Measurements from ENCODE around the gene CYRIA.

CYRIA gene

DNA sequence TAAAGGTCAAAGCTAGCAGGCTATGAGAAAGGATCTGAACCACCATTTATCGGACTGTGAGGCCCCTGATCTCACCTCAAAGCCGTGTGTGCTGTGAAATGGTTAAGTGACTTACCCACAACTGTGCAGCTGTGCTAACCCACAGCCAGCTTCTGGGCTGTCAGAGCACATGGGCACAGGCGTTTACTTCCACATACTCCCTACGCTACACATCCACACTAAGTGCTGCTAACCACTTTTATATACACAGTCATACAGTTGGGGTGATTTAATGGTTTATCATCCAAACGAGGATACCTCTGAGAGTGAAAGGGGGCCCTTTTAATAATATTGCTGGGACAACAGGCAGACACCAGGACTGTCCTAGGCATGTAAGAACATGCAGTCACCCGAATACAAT lies 37.3 kb downstream of the CYRIA start:
- TF ChIP-seq, protein P1, sequence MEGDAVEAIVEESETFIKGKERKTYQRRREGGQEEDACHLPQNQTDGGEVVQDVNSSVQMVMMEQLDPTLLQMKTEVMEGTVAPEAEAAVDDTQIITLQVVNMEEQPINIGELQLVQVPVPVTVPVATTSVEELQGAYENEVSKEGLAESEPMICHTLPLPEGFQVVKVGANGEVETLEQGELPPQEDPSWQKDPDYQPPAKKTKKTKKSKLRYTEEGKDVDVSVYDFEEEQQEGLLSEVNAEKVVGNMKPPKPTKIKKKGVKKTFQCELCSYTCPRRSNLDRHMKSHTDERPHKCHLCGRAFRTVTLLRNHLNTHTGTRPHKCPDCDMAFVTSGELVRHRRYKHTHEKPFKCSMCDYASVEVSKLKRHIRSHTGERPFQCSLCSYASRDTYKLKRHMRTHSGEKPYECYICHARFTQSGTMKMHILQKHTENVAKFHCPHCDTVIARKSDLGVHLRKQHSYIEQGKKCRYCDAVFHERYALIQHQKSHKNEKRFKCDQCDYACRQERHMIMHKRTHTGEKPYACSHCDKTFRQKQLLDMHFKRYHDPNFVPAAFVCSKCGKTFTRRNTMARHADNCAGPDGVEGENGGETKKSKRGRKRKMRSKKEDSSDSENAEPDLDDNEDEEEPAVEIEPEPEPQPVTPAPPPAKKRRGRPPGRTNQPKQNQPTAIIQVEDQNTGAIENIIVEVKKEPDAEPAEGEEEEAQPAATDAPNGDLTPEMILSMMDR (IDR thresholded peaks at IDR 0.05; ENCODE audit: insufficient read depth, low read length, poor library complexity, severe bottlenecking) = no peak
- TF ChIP-seq EZH2phosphoT487 (conservative IDR thresholded peaks at IDR 0.05; ENCODE audit: low read length) = no peak
- Histone ChIP-seq H3K27ac (ENCODE audit: low read depth, low read length) (0 out of 2 replicates have a peak overlapping the region, but pooled peaks have one; percentile 23), H3K4me2 (ENCODE audit: low read depth, low read length, poor library complexity, severe bottlenecking) (no peak overlapping the region), H3K79me2 (ENCODE audit: insufficient read depth, low read length) (no peaks in the 10 kb centered on the region), H3K9ac (ENCODE audit: low read length) (no peak overlapping the region), H3K36me3 (ENCODE audit: low read length) (no peaks in the 10 kb centered on the region), H3K27me3 (ENCODE audit: low read length) (no peaks in the 10 kb centered on the region), H3F3A (ENCODE audit: insufficient read depth) (no peaks in the 10 kb centered on the region), H3K9me2 (replicated peaks; ENCODE audit: insufficient read depth, low read length) (no peaks in the 10 kb centered on the region), H4K20me1 (ENCODE audit: low read depth, low read length) (no peaks in the 10 kb centered on the region), H3K9me3 (ENCODE audit: insufficient read depth, low read length) (no peaks in the 10 kb centered on the region), H3K4me3 (ENCODE audit: insufficient read depth, low read length, poor library complexity, severe bottlenecking) (no peak overlapping the region), H2AFZ (ENCODE audit: low read depth, low read length, severe bottlenecking) (no peak overlapping the region)

DNA sequence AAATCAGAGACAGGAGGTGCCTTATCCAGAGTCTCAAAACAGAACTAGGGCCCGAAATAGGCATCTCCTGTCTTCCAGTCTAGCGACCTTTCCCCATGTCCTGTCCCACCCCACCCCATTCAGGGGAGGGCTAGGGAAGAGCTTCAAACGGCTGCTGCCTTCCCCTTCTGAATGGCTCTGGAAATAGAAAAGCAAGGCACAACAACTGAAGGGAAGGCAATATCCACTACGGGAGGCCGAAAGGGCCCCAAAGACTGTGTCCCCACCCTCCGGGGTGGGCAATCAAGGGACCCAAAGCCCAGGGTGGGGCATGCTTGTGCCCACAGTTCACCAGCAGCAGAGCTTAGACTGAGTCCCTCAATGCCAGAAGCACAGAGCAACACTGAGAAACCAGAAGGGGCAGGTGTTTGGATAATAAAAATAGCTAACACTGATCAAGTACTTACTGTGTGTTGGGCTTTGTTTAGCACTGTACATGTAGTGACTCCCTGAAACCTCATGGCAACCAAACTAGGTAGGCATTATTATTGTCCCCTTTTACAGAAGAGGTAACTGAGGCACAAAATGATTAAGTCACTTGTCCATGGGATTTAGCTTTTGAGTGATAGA lies 38.5 kb downstream of the CYRIA start:
- Histone ChIP-seq H3F3A (ENCODE audit: insufficient read depth) (no peaks in the 10 kb centered on the region), H4K20me1 (ENCODE audit: low read depth, low read length) (no peaks in the 10 kb centered on the region), H3K9me3 (ENCODE audit: insufficient read depth, low read length) (no peaks in the 10 kb centered on the region), H3K9ac (ENCODE audit: low read length) (no peak overlapping the region), H3K27me3 (ENCODE audit: low read length) (no peaks in the 10 kb centered on the region), H3K4me3 (ENCODE audit: insufficient read depth, low read length, poor library complexity, severe bottlenecking) (no peak overlapping the region), H3K79me2 (ENCODE audit: insufficient read depth, low read length) (no peaks in the 10 kb centered on the region), H3K27ac (ENCODE audit: low read depth, low read length) (peak overlapping the region; percentile 49), H3K36me3 (ENCODE audit: low read length) (no peaks in the 10 kb centered on the region), H2AFZ (ENCODE audit: low read depth, low read length, severe bottlenecking) (no peak overlapping the region), H3K4me2 (ENCODE audit: low read depth, low read length, poor library complexity, severe bottlenecking) (no peak overlapping the region), H3K9me2 (replicated peaks; ENCODE audit: insufficient read depth, low read length) (no peaks in the 10 kb centered on the region)
- TF ChIP-seq, protein P1 (IDR thresholded peaks at IDR 0.05; ENCODE audit: insufficient read depth, low read length, poor library complexity, severe bottlenecking) = no peak
- no peak for TF ChIP-seq EZH2phosphoT487 (conservative IDR thresholded peaks at IDR 0.05; ENCODE audit: low read length)

DNA sequence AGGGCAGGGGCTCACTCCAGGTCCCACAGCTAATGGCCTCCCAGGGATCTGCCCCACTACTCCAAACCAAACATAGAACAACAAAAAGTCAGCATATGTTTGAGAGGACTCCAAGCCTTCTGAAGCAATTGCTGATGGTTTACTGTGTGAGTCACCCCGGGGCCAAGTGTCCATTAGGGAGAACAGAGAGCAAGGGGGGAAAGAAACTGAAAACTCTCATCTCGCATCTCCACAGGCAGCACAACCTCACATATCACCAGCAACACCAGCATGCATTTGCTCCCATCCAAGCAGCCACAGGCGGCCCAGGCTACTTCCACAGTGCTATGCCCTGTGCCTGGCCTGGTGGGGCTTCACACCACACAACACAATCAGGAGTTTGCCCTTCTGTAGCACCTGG lies 39.1 kb downstream of the CYRIA start:
- no peak overlapping the region for H2AFZ ChIP-seq (ENCODE audit: low read depth, low read length, severe bottlenecking)
- H4K20me1 ChIP-seq (ENCODE audit: low read depth, low read length) = no peaks in the 10 kb centered on the region
- H3K27ac ChIP-seq (ENCODE audit: low read depth, low read length) = peak overlapping the region; percentile 49
- H3K79me2 ChIP-seq (ENCODE audit: insufficient read depth, low read length) = no peaks in the 10 kb centered on the region
- H3K9me2 ChIP-seq (replicated peaks; ENCODE audit: insufficient read depth, low read length) = no peaks in the 10 kb centered on the region
- no peaks in the 10 kb centered on the region for H3K9me3 ChIP-seq (ENCODE audit: insufficient read depth, low read length)
- no peaks in the 10 kb centered on the region for H3K27me3 ChIP-seq (ENCODE audit: low read length)
- no peak overlapping the region for H3K9ac ChIP-seq (ENCODE audit: low read length)
- H3K4me2 ChIP-seq (ENCODE audit: low read depth, low read length, poor library complexity, severe bottlenecking) = peak overlapping the region; percentile 29
- TF ChIP-seq, protein P1 (IDR thresholded peaks at IDR 0.05; ENCODE audit: insufficient read depth, low read length, poor library complexity, severe bottlenecking) = no peak
- no peak for TF ChIP-seq EZH2phosphoT487 (conservative IDR thresholded peaks at IDR 0.05; ENCODE audit: low read length)
- no peaks in the 10 kb centered on the region for H3F3A ChIP-seq (ENCODE audit: insufficient read depth)
- no peak overlapping the region for H3K4me3 ChIP-seq (ENCODE audit: insufficient read depth, low read length, poor library complexity, severe bottlenecking)
- no peaks in the 10 kb centered on the region for H3K36me3 ChIP-seq (ENCODE audit: low read length)
